ENCODE data around the gene NF2.

NF2 gene

GRCh38 chr22:29718949-29719898 is 115.8 kb downstream of the NF2 start:
- Histone ChIP-seq H3K9ac (ENCODE audit: low read length) (no peak overlapping the region), H3K18ac (ENCODE audit: low read length) (no peak overlapping the region), H3K4me3 (ENCODE audit: low read length) (no peak overlapping the region), H3K4ac (ENCODE audit: low read depth, low read length) (no peak overlapping the region), H3K36me3 (ENCODE audit: control insufficient read depth, insufficient read depth, low read length) (no peaks in the 10 kb centered on the region), H2BK15ac (replicated peaks; ENCODE audit: low read depth) (no peak overlapping the region), H3K79me2 (ENCODE audit: control insufficient read depth, insufficient read depth, low read length) (no peaks in the 10 kb centered on the region), H3K79me1 (ENCODE audit: low read length) (no peaks in the 10 kb centered on the region), H3K4me2 (ENCODE audit: low read length) (no peak overlapping the region), H4K5ac (ENCODE audit: low read length) (no peak overlapping the region), H2AK5ac (ENCODE audit: low read length) (no peak overlapping the region), H3K4me1 (ENCODE audit: control insufficient read depth, low read depth, low read length) (no peaks in the 10 kb centered on the region), H3K27me3 (ENCODE audit: insufficient read depth, low read length, poor library complexity) (peaks cover 22% of the 10 kb centered on the region), H2BK120ac (ENCODE audit: low read depth, low read length) (no peak overlapping the region), H4K8ac (ENCODE audit: low read depth, low read length) (no peak overlapping the region), H2BK5ac (ENCODE audit: low read length) (no peak overlapping the region), H3K27ac (ENCODE audit: low read depth, low read length) (no peak overlapping the region), H3K56ac (ENCODE audit: low read length) (no peak overlapping the region), H3K23ac (ENCODE audit: low read length) (peak overlapping the region; percentile 80)
- DNase-seq = no peak
- no CpG with 5 or more reads among the region's 24 CpGs for WGBS (ENCODE audit: extremely low coverage, insufficient coverage, low lambda C conversion rate)

GRCh38 chr22:29719899-29720645 is 116.6 kb downstream of the NF2 start, which contains the start of gene CABP7:
Gene CABP7 (plus strand): TSS chr22:29720003. CDS start chr22:29720425, 422 bp downstream.
- Histone ChIP-seq H3K56ac (ENCODE audit: low read length) (no peak within 1 kb of the TSS), H3K4ac (ENCODE audit: low read depth, low read length) (no peak within 1 kb of the TSS), H3K23ac (ENCODE audit: low read length) (peak within 1 kb of the TSS; percentile 80), H3K9ac (ENCODE audit: low read length) (no peak within 1 kb of the TSS), H3K4me2 (ENCODE audit: low read length) (no peak within 1 kb of the TSS), H3K18ac (ENCODE audit: low read length) (no peak within 1 kb of the TSS), H3K27ac (ENCODE audit: low read depth, low read length) (no peak within 1 kb of the TSS), H3K79me2 (ENCODE audit: control insufficient read depth, insufficient read depth, low read length) (no peaks in the 10 kb centered on the region), H3K36me3 (ENCODE audit: control insufficient read depth, insufficient read depth, low read length) (no peaks in the 10 kb centered on the region), H2AK5ac (ENCODE audit: low read length) (no peak within 1 kb of the TSS), H2BK15ac (replicated peaks; ENCODE audit: low read depth) (no peak within 1 kb of the TSS), H3K27me3 (ENCODE audit: insufficient read depth, low read length, poor library complexity) (peaks cover 22% of the 10 kb centered on the region), H3K79me1 (ENCODE audit: low read length) (no peaks in the 10 kb centered on the region), H4K8ac (ENCODE audit: low read depth, low read length) (no peak within 1 kb of the TSS), H2BK5ac (ENCODE audit: low read length) (no peak within 1 kb of the TSS), H4K5ac (ENCODE audit: low read length) (no peak within 1 kb of the TSS), H3K4me3 (ENCODE audit: low read length) (no peak within 1 kb of the TSS), H3K4me1 (ENCODE audit: control insufficient read depth, low read depth, low read length) (no peaks in the 10 kb centered on the region), H2BK120ac (ENCODE audit: low read depth, low read length) (no peak within 1 kb of the TSS)
- no CpG with 5 or more reads among the region's 115 CpGs for WGBS (ENCODE audit: extremely low coverage, insufficient coverage, low lambda C conversion rate)
- no peak for DNase-seq

- Histone ChIP-seq H2BK5ac (ENCODE audit: low read length) (no peak overlapping the region), H3K9ac (ENCODE audit: low read length) (no peak overlapping the region), H3K27ac (ENCODE audit: low read depth, low read length) (no peak overlapping the region), H3K56ac (ENCODE audit: low read length) (no peak overlapping the region), H4K8ac (ENCODE audit: low read depth, low read length) (no peak overlapping the region), H2AK5ac (ENCODE audit: low read length) (no peak overlapping the region), H3K18ac (ENCODE audit: low read length) (no peak overlapping the region), H3K27me3 (ENCODE audit: insufficient read depth, low read length, poor library complexity) (peaks cover 22% of the 10 kb centered on the region), H3K4me3 (ENCODE audit: low read length) (no peak overlapping the region), H3K36me3 (ENCODE audit: control insufficient read depth, insufficient read depth, low read length) (no peaks in the 10 kb centered on the region), H3K4me2 (ENCODE audit: low read length) (no peak overlapping the region), H2BK120ac (ENCODE audit: low read depth, low read length) (no peak overlapping the region), H3K4me1 (ENCODE audit: control insufficient read depth, low read depth, low read length) (no peaks in the 10 kb centered on the region), H4K5ac (ENCODE audit: low read length) (no peak overlapping the region), H3K23ac (ENCODE audit: low read length) (no peak overlapping the region), H3K79me1 (ENCODE audit: low read length) (no peaks in the 10 kb centered on the region), H3K79me2 (ENCODE audit: control insufficient read depth, insufficient read depth, low read length) (no peaks in the 10 kb centered on the region), H2BK15ac (replicated peaks; ENCODE audit: low read depth) (no peak overlapping the region), H3K4ac (ENCODE audit: low read depth, low read length) (no peak overlapping the region)
- no peak for DNase-seq
- WGBS (ENCODE audit: extremely low coverage, insufficient coverage, low lambda C conversion rate) = no CpG with 5 or more reads among the region's 53 CpGs
Measured at GRCh38 chr22:29720811-29721323, 117.4 kb downstream of the NF2 start.

GRCh38 chr22:29722151-29722550 is 118.7 kb downstream of the NF2 start:
- Histone ChIP-seq H2BK120ac (ENCODE audit: low read depth, low read length) (no peak overlapping the region), H2BK5ac (ENCODE audit: low read length) (no peak overlapping the region), H3K9ac (ENCODE audit: low read length) (no peak overlapping the region), H2AK5ac (ENCODE audit: low read length) (no peak overlapping the region), H3K56ac (ENCODE audit: low read length) (no peak overlapping the region), H3K4ac (ENCODE audit: low read depth, low read length) (no peak overlapping the region), H3K79me1 (ENCODE audit: low read length) (no peaks in the 10 kb centered on the region), H3K36me3 (ENCODE audit: control insufficient read depth, insufficient read depth, low read length) (no peaks in the 10 kb centered on the region), H3K4me2 (ENCODE audit: low read length) (no peak overlapping the region), H4K5ac (ENCODE audit: low read length) (no peak overlapping the region), H3K27ac (ENCODE audit: low read depth, low read length) (no peak overlapping the region), H3K4me3 (ENCODE audit: low read length) (no peak overlapping the region), H3K23ac (ENCODE audit: low read length) (no peak overlapping the region), H3K27me3 (ENCODE audit: insufficient read depth, low read length, poor library complexity) (peaks cover 22% of the 10 kb centered on the region), H3K79me2 (ENCODE audit: control insufficient read depth, insufficient read depth, low read length) (no peaks in the 10 kb centered on the region), H3K18ac (ENCODE audit: low read length) (no peak overlapping the region), H2BK15ac (replicated peaks; ENCODE audit: low read depth) (no peak overlapping the region), H3K4me1 (ENCODE audit: control insufficient read depth, low read depth, low read length) (no peaks in the 10 kb centered on the region), H4K8ac (ENCODE audit: low read depth, low read length) (no peak overlapping the region)
- no peak for DNase-seq
- WGBS (ENCODE audit: extremely low coverage, insufficient coverage, low lambda C conversion rate) = no CpG with 5 or more reads among the region's 7 CpGs

GRCh38 chr22:29722587-29722986 is 119.2 kb downstream of the NF2 start:
- H3K23ac ChIP-seq (ENCODE audit: low read length) = no peak overlapping the region
- H3K4me1 ChIP-seq (ENCODE audit: control insufficient read depth, low read depth, low read length) = no peaks in the 10 kb centered on the region
- no peak overlapping the region for H3K56ac ChIP-seq (ENCODE audit: low read length)
- DNase-seq = no peak
- H3K27me3 ChIP-seq (ENCODE audit: insufficient read depth, low read length, poor library complexity) = peaks cover 22% of the 10 kb centered on the region
- no peak overlapping the region for H3K4me2 ChIP-seq (ENCODE audit: low read length)
- no peak overlapping the region for H2BK15ac ChIP-seq (replicated peaks; ENCODE audit: low read depth)
- H3K9ac ChIP-seq (ENCODE audit: low read length) = no peak overlapping the region
- no peak overlapping the region for H3K4me3 ChIP-seq (ENCODE audit: low read length)
- H3K79me1 ChIP-seq (ENCODE audit: low read length) = no peaks in the 10 kb centered on the region
- H3K18ac ChIP-seq (ENCODE audit: low read length) = no peak overlapping the region
- no peaks in the 10 kb centered on the region for H3K36me3 ChIP-seq (ENCODE audit: control insufficient read depth, insufficient read depth, low read length)
- no peak overlapping the region for H2AK5ac ChIP-seq (ENCODE audit: low read length)
- H3K4ac ChIP-seq (ENCODE audit: low read depth, low read length) = no peak overlapping the region
- WGBS (ENCODE audit: extremely low coverage, insufficient coverage, low lambda C conversion rate) = no CpG with 5 or more reads among the region's 16 CpGs
- no peak overlapping the region for H4K8ac ChIP-seq (ENCODE audit: low read depth, low read length)
- no peak overlapping the region for H4K5ac ChIP-seq (ENCODE audit: low read length)
- H3K79me2 ChIP-seq (ENCODE audit: control insufficient read depth, insufficient read depth, low read length) = no peaks in the 10 kb centered on the region
- H2BK120ac ChIP-seq (ENCODE audit: low read depth, low read length) = no peak overlapping the region
- no peak overlapping the region for H2BK5ac ChIP-seq (ENCODE audit: low read length)
- no peak overlapping the region for H3K27ac ChIP-seq (ENCODE audit: low read depth, low read length)
